Prostate gland (tissue), 2 donors: Measurements from ENCODE around the gene RNU4-1.

ENCODE experiments used
- POLR2A ChIP-seq: fragments of 450-650 bp; IDR thresholded peaks from one replicate; pipeline ENCODE4 v1.6.1; 2016; ENCODE audit warnings: antibody characterized with exemption, mild to moderate bottlenecking
- POLR2AphosphoS5 ChIP-seq: sonication (generic); formaldehyde crosslinking; IDR thresholded peaks from one replicate; pipeline ENCODE4 v1.6.1; 2017; ENCODE audit warnings: antibody characterized with exemption
- TF ChIP-seq, protein P1 (sequence below), 4 experiments: fragments of 200-600 bp in 2 of 4; fragments of 450-650 bp in 2 of 4; sonication (generic) in 2 of 4; IDR thresholded peaks; 1 replicate in 3 of 4; 2 replicates in 1 of 4; pipeline ENCODE4 v1.5.1; 2016 to 2019; ENCODE audit warnings: antibody characterized with exemption in 4 of 4, mild to moderate bottlenecking in 2 of 4, moderate library complexity in 2 of 4

DNA sequence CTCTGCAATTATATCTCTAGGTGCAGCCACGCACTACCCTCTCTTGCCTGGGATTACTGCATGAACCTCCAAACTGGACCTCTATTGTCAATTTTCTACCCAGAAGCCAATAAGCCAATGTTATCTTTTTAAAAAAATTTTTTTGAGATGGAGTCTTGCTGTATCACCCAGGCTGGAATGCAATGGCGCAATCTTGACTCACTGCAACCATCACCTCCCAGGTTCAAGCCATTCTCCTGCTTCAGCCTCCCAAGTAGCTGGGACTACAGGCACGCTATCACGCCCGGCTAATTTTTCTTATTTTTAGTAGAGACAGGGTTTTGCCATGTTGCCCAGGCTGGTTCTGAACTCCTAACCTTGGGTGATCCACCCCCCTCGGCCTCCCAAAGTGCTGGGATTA, 16.3 kb downstream of the RNU4-1 start:
- TF ChIP-seq, protein P1, sequence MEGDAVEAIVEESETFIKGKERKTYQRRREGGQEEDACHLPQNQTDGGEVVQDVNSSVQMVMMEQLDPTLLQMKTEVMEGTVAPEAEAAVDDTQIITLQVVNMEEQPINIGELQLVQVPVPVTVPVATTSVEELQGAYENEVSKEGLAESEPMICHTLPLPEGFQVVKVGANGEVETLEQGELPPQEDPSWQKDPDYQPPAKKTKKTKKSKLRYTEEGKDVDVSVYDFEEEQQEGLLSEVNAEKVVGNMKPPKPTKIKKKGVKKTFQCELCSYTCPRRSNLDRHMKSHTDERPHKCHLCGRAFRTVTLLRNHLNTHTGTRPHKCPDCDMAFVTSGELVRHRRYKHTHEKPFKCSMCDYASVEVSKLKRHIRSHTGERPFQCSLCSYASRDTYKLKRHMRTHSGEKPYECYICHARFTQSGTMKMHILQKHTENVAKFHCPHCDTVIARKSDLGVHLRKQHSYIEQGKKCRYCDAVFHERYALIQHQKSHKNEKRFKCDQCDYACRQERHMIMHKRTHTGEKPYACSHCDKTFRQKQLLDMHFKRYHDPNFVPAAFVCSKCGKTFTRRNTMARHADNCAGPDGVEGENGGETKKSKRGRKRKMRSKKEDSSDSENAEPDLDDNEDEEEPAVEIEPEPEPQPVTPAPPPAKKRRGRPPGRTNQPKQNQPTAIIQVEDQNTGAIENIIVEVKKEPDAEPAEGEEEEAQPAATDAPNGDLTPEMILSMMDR (IDR thresholded peaks at IDR 0.05): no peak
- no peak for TF ChIP-seq POLR2A
- no peak for TF ChIP-seq POLR2AphosphoS5
